CMK (cell line): ENCODE data around the gene GZMM.

Experiments used
- DNase-seq: peaks from one replicate; pipeline ENCODE4 v3.0.0-alpha.2; 2010; ENCODE audit warnings: low read depth

Gene GZMM

DNA sequence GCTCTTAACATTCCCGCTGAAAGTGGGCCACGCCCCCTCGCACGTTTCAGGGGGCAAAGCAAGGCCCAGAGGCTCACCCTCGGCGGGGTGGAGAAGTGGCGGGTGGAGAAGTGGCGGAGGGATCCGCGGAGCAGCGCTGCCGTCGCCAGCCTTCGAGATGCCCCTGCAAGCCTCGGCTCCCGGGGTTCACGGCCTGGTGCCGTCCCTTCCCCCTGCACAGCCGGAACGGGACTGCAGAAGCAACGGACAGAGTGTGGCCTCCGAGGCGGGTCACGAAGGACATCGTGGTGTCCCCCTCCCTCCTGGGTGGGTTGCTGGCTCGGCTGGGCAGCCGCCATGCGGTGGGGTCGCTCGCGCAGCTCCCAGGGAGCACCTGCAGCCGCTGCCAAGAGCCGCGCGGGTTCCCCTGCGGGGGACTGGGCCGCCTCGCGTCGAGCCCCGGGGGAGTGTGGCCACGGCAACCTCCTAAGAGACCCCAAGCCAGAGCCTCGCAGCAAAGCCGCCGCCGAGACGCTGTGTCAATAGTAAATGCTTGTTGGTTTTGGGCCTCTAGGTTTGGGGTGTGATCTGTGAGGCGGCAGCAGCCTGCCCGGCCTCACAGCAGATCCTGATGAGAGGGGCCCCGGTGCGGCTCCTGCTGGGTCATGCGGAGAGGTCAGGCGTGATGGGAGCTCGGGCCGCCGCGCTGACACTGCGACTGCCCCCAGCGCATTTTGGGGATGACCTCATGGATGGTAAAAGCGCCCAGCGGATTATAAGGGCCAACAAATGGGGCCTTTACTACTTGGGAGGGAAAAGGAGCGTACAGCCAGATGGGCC, 31.1 kb upstream of the GZMM start:
- DNase-seq = no peak

DNA sequence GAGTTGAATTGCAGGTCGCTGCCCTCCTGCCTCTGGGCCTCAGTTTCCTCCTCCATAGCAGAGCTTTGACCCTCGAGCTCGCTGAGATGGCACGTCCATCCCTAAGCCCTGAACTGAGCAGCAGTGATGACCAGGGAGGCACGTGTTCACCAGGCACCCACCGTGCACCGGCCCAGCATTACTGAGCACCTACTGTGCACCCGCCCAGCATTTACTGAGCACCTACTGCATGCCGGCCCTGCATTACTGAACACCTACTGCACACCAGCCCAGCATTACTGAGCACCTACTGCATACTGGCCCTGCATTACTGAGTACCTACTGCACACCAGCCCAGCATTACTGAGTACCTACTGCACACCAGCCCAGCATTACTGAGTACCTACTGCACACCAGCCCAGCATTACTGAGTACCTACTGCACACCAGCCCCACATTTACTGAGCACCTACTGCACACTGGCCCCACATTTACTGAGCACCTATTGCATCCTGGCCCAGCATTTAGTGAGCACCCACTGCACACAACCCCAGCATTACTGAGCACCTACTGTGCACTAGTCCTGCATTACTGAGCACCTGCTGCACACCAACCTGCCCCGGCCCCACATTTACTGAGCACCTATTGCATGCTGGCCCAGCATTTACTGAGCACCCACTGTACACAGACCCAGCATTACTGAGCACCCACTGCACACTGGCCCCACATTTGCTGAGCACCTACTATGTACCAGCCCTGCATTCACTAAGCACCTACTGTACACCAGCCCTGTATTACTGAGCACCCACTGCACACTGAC, 30.3 kb upstream of the GZMM start:
- no peak for DNase-seq

DNA sequence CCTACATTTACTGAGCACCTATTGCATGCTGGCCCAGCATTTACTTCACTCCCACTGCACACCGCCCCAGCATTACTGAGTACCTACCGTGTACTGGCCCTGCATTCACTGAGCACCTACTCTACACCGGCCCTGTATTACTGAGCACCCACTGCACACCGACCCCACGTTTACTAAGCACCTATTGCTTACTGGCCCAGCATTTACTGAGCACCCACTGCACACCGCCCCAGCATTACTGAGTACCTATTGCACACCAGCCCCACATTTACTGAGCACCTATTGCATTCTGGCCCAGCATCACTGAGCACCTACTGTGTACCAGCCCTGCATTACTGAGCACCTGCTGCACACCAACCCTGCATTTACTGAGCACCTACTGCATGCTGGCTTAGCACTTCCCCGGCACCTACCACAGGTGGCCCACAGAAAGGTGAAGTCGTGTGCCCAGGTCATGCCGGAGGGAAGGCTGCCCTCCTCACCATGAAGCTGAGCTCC, 29.6 kb upstream of the GZMM start:
- no peak for DNase-seq

DNA sequence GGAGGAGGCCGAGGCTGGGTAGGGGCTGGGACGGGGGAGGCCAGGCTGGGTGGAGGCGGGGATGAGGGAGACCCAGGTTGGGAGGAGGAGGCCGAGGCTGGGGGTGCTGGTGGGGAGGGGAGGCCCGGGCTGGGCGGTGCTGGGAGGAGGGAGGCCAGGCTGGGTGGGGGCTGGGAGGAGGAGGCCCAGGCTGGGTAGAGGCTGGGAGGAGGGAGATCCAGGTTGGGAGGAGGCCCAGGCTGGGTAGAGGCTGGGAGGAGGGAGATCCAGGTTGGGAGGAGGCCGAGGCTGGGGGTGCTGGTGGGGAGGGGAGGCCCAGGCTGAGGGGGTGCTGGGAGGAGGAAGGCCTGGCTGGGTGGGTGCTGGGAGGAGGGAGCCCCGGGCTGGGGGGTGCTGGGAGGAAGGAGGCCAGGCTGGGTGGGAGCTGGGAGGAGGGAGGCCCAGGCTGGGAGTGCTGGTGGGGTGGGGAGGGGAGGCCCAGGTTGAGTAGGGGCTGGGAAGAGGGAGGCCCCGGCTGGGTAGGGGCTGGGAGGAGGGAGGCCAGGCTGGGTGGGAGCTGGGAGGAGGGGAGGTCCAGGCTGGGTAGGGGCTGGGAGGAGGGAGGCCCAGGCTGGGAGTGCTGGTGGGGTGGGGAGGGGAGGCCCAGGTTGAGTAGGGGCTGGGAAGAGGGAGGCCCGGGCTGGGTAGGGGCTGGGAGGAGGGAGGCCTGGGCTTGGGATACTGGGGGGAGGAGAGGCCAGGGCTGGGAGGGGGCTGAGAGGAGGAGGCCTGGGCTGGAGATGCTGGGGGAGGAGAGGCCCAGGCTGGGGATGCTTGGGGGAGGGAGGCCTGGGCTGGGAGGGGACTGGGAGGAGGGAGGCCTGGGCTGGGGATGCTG, 25.9 kb upstream of the GZMM start:
- no peak for DNase-seq

DNA sequence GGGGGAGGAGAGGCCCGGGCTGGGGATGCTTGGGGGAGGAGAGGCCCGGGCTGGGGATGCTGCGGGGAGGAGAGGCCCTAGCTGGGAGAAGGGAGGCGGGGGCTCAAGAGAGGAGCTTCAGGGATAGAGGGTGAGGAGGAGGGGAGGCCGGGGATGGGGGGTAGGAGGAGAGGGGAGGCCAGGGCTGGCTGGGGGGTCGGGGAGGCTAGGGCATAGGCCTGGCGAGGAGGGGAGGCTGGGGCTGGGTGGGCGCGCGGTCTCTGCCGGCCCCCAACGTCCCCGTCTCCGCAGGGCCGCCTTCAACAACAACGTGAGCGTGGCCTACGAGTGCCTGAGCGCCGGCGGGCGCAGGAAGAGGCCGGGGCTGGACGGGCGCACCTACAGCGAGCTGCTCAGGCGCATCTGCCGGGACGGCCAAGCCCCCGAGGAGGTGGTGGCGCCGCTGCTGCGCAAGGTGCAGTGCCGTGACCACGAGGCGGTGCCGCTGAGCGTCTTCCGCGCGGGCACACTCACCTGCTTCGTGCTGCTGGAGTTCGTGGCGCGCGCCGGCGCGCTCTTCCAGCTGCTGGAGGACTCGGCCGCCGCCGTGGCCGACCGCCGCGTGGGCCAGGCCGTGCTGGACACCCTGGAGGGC, 25.1 kb upstream of the GZMM start:
- no peak for DNase-seq

DNA sequence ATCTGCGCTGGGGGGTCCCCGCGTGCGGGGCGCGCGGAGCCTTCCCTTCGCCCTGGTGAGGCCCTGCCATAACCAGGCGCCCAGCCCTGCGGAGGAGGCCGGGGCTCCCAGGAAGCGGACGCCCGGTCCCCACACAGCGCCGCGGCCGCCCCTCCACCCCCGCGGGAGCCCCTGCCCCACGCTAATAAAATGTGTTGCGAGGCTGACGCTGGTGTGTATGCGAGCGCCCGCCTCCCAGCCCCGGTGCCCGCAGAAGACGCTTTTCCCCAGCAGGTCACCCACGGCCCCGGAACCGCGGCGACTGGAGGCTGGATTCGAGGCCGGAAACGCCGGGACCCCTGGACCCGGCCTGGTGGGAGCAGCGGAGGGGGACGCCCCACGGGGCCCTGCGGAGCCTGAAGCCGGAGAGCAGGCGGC, 24.4 kb upstream of the GZMM start:
- DNase-seq = no peak

DNA sequence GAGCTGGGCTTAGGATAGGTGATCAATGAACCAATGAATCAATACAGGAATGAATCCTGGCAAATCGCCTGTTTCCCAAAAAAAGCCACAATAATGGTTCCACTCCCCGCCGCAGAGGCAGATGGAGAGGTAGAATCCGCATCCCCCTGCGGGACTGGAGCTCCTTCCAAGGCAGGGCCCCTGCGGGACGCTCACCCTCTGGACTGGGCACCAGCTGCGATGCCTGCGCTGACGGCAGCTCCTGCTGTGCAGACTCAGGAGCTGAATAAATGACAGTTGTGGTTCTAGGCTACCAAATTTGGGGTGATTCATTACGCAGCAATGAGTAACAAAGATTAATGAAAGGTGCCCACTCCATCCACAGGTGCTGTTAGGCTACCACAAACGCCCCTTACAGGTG, 21.1 kb upstream of the GZMM start:
- DNase-seq = no peak

DNA sequence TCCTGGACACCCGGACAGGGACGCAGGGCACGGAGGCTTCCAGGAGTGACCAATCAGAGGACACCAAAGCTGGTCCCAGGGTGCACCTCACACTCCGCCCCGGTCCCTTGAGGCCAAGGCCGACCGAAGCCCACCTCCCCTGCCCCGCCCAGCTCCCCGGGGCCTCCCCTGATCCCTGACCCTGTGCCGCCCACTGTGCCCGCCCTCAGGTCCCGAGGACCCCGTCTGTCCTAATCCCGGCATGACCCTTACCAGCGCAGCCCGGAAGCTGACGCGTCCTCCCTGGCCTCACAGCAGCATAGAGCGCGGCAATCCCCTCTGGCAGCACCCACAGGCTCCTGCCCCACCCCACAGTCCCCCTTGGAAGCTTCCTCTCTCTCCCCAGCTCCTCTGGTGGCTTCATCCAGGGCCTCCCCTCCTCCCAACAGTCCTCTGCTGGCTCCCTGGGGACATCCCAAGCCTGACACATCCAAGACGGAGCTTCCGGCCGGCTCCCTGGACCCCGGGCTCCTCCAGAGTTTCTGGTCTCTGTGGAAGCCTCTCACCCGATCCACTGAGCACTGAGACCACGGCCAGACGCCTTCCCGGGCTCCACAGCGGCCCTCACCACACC, 19.7 kb upstream of the GZMM start:
- no peak for DNase-seq

DNA sequence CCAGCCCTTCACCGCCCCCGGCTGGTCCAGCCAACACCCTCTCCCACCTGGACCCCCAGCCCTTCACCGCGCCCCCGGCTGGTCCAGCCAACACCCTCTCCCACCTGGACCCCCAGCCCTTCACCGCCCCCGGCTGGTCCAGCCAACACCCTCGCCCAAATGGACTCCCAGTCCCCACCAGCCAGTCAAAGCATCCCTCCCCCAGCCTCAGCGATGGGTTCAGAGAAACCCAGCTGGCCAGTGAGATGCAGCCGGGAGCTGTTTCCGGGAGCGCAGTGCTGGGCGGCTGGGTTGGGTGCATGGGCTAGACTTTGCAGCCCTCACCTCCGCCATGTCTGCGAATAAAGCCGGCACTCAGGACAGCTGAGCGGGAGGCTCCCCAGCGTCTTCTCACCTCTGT, 18.8 kb upstream of the GZMM start:
- DNase-seq = no peak

DNA sequence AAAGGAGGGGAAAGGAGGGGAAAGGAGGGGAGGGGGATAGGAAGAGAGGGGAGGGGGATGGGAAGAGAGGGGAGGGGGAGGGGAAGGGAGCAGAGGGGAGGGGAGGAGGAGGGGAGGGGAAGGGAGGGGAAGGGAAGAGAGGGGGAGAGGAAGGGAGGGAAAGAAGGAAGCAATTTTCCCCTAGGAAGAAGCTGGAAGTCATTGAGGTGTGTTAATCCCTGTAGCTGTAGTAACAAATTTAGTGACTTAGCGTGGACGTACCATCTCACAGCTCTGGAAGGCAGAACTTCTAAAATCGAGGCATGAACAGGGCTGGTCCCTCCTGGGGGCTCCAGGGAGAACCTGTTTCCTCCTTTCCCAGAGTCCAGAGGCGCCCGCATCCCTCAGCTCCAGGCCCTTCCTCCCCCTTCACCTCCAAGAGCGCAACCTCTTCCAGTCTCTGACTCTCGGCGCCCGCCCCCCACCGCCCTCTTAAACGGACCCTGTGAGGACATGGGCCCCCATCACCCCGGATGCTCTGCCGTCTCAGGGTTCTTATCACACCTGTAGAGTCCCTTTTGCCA, 17.9 kb upstream of the GZMM start:
- no peak for DNase-seq

DNA sequence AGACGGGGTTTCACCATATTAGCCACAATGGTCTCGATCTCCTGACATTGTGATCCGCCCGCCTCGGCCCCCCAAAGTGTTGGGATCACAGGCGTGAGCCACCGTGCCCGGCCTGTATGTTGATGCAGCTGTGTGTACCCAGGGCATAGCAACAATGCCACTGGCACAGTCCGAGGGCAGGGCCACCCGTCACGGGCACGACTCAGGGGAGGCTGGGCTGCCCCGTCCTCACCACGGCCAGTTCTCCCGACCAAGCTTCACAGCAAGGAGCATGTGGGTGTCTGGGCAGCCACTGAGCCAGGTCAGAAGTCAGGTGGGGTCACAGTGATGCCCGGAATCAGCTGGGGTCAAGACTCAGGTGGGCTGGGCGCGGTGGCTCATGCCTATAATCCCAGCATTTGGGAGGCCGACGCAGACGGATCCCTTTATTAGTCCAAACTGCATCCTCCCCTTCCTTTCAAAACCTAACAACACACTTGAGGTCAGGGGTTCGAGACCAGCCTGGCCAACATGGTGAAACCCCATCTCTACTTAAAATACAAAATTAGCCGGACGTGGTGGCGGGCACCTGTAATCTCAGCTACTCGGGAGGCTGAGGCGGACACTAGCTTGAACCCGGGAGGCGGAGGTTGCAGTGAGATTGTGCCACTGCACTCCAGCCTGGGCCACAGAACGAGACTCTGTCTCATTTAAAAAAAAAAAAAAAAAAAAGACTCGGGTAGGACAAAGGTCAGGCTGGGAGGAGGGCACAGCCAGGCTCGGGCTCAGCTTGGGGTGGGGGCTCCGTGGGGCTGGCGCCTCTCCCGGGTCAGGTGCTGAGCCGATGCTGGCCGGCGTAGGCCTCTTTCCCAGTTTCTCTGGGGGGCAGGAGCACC, 13.5 kb upstream of the GZMM start:
- DNase-seq = no peak

DNA sequence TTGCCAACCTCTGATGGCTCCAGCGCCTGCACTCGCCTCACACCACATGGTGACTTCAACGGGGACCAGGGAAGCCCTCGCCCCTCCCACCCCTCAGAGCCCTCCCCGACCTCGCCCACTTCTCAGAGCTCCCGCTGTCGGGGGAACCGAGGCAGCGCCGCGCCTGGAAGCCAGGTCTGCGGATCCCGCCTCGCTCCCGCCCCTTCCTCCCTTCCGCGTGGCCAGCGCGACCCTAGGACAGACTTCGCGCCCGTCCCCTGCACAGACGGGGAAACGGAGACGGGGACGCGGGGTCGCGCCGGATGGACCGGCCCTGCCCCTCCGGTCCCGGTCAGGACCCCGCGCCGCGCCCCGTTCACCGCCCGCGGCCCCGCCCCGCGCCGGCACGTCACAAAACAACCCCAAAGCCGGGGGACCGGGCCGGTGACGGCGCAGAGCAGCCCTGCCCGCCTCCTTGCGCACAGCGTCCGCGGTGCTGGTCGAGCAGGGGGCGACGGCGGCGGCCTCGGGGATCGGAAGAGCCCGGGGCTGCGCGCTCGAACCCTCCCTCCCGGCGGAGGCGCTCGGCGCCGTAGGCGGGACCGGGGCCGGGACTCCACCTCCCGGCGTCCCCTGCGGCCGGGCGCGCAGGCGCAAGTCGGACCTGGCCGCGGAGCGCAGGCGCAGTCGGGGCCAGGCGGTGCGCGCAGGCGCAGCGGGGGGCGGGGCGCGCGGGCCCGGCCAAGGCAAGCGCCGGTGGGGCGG, 12.7 kb upstream of the GZMM start:
- DNase-seq = peak; percentile 87

DNA sequence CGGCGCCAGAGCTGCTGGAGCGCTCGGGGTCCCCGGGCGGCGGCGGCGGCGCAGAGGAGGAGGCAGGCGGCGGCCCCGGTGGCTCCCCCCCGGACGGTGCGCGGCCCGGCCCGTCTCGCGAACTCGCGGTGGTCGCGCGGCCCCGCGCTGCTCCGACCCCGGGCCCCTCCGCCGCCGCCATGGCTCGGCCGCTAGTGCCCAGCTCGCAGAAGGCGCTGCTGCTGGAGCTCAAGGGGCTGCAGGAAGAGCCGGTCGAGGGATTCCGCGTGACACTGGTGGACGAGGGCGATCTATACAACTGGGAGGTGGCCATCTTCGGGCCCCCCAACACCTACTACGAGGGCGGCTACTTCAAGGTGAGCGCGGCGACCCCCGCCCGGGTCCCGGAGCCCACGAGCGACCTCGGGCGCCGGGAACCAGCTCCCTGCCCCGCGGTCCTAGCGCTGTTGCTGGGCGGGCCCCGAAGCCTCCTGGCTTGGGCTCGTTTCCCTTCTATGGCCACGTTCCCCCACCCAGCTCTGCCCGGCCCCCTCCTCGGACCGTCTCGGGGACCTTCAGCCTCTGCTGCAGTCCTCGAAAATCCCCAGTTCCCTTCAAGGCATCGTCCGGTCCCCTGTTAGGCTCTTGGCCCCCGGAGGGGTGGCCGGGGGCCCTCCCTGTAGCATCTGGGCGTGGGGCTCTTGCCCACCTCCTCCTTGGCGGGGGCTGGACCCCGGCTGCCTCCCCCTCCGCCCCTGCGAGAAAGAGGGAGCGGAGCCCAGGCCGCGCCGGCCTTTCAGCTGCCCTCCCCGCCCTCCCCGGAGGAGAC, 11.9 kb upstream of the GZMM start, which contains the start of gene CDC34:
Gene CDC34, plus strand, starts transcription at position 8 of the 808 bp plus-strand sequence. Its CDS starts 172 bp downstream, at position 180.
- DNase-seq = no peak

DNA sequence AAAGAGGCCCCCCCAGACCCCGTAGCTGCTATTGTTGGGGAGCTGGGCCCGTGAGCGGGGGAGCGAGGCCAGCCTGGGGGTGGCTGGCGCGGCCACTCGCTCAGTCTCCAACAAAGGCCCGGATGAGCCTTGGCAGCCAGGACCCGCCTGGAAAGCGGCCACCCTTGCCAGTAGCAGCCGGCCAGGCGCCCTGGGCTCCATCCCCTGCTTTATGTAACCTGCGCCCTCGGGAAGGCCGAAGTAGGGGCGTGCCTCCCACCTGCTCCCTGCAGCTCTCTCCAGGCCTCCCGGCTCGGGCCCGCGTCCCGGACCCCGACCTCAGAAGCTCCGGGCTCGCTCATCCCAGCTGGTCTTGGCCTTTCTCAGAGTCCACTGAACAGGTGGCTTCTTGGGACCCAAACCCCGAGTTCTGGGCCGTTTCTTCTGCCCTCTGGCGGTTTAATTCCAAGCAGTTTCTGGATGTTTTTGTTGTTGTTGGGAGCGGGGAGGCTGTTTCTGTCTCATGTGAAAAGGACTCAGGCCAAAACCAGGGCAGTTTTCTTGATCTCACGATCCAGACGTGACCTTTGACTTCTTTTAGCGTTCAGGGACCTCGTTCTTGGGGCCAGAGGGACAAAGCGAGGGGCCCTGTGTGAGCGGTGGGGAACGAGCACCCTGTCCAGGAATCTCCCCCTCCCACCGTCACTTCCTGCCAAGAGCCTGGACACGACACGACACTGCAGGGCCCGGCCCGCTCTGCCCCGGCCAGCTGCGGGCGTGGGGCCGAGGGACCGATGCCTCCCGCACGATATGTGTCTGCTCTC, 11.1 kb upstream of the GZMM start:
- DNase-seq = no peak

DNA sequence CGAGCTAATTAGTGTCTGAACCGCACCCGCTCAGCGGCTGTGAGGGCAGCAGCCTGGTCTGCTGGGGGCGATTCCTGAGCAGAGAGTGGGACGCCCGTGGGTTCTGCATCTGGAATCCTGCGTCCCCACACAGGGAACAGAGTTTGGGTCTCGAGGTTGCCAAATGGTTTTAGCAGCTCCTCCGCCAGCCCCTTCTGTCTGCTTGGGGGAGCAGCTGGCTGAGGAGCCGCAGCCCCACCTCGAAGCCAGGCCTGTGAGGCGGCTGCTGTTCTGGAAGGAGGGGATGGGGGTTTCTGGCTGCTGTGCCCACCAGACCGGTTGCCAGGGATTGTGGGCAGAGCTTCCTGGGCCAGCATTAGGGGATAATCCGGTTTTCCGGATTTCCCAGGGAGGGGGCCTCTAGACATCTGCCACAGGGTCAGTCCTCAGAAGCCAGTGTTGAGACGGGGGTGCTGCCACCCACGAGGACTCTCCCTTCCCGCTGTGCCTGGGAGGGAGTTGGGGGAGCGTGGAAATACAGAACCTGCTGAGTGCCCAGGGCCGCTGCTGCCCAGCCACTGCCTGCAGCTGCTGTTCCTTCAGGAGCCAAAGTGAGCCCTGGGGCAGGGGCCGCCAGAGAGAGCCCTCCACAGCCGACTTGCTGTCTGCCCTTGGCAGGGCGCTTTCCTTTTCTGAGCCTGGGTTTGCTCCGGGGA, 10.3 kb upstream of the GZMM start:
- DNase-seq = no peak

DNA sequence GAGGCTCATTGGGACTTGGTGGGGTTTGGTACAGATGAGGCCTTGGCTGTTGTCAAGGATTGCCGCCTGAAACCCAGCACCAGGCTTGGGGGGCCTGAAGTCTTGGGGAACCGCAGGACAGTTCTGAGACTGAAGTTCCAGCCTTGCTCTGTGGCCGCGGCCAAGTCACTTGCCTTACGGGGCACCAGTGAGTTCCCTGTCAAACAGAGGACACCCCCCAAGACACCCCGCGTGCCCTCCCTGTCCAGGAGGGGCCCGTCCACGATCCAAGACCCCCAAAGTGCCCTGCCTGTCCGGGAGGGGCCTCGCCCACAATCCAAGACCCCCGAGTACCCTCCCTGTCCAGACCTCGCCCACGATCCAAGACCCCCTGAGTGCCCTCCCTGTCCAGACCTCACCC, 9.8 kb upstream of the GZMM start:
- no peak for DNase-seq
